GM12892 (cell line): ENCODE measurements around the gene SEC24C.

Experiments
- POLR2A ChIP-seq: IDR thresholded peaks from 2 replicates; pipeline ENCODE4 v1.6.1; 2011; ENCODE audit warnings: low read depth, low read length, control low read depth
- POLR2AphosphoS5 ChIP-seq: IDR thresholded peaks from 2 replicates; pipeline ENCODE4 v1.6.1; 2011; ENCODE audit warnings: low read depth, low read length, control low read depth
- TAF1 ChIP-seq: IDR thresholded peaks from 2 replicates; pipeline ENCODE4 v1.6.1; 2011; ENCODE audit warnings: low read depth, mild to moderate bottlenecking, control low read depth, low read length, borderline replicate concordance

DNA sequence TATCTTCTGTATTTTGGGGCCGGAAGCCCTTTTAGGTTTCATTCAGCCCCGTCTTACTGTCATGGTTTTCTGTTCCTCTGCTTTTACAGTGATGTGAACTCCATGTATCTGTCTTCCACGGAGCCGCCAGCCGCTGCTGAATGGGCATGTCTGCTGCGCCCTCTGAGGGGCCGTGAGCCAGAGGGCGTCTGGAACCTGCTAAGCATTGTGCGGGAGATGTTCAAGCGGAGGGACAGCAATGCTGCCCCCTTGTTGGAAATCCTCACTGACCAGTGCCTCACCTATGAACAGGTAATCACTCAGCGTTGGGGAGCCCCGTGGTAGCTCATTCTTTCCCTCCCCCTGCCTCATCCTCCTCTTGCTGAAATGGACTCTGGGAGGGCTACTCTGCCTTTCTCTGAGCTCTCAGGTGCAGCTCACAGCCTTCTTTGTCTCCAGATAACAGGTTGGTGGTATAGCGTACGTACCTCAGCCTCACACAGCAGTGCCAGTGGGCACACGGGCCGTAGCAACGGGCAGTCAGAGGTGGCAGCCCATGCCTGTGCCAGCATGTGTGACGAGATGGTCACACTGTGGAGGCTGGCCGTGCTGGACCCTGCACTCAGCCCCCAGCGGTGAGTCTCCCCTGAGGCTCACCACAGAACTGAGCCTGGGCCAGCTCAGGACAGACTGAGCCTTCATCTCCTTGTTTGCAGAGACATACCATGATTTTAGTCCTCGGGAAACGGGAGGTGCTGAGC, 46.9 kb downstream of the SEC24C start:
- TF ChIP-seq POLR2AphosphoS5 (no peak), POLR2A (no peak), TAF1 (no peak)
